ENCODE measurements around the gene PEX5.

Gene PEX5

GRCh38 chr12:7189398-7190267 lies at the start of gene PEX5:
Gene PEX5 (plus strand): TSS chr12:7189686. CDS start chr12:7190378, 692 bp downstream.
- peak; percentile 77 for DNase-seq

- no peak for DNase-seq
Observed at GRCh38 chr12:7141351-7142005, 48.0 kb upstream of the PEX5 start.

- no peak for DNase-seq
Observed at GRCh38 chr12:7142056-7142644, 47.3 kb upstream of the PEX5 start.

GRCh38 chr12:7142809-7143465 lies 46.5 kb upstream of the PEX5 start:
- no peak for DNase-seq

GRCh38 chr12:7143564-7143963 lies 45.9 kb upstream of the PEX5 start:
- DNase-seq, result no peak

- DNase-seq, result no peak
Observed at GRCh38 chr12:7144414-7145120, 44.9 kb upstream of the PEX5 start.

GRCh38 chr12:7145671-7146070 lies 43.8 kb upstream of the PEX5 start:
- DNase-seq, result no peak

- DNase-seq, result no peak
Observed at GRCh38 chr12:7146228-7146627, 43.3 kb upstream of the PEX5 start.

- DNase-seq, result no peak
Observed at GRCh38 chr12:7146906-7147305, 42.6 kb upstream of the PEX5 start.

GRCh38 chr12:7150356-7150755 lies 39.1 kb upstream of the PEX5 start:
- DNase-seq, result no peak

- no peak for DNase-seq
Observed at GRCh38 chr12:7150841-7151240, 38.6 kb upstream of the PEX5 start.

- DNase-seq, result no peak
Observed at GRCh38 chr12:7151532-7151931, 38.0 kb upstream of the PEX5 start.

GRCh38 chr12:7152818-7153217 lies 36.7 kb upstream of the PEX5 start:
- DNase-seq, result no peak

GRCh38 chr12:7154042-7154441 lies 35.4 kb upstream of the PEX5 start:
- no peak for DNase-seq

GRCh38 chr12:7154901-7155470 lies 34.5 kb upstream of the PEX5 start:
- no peak for DNase-seq

- DNase-seq, result no peak
Observed at GRCh38 chr12:7155471-7156034, 33.9 kb upstream of the PEX5 start.

GRCh38 chr12:7156259-7157197 lies 33.0 kb upstream of the PEX5 start:
- no peak for DNase-seq

GRCh38 chr12:7157391-7157790 lies 32.1 kb upstream of the PEX5 start:
- no peak for DNase-seq

- no peak for DNase-seq
Observed at GRCh38 chr12:7158781-7159609, 30.5 kb upstream of the PEX5 start.

GRCh38 chr12:7160183-7160582 lies 29.3 kb upstream of the PEX5 start:
- no peak for DNase-seq
